RWPE2 (cell line): ENCODE data around the gene ZNF649.
A peak's percentile ranks its signal among the peaks of the same experiment; 100 is the strongest.

Experiments used
- ATAC-seq: fragments of 200-7000 bp; cut with Tn5 transposase; 3 replicates; pipeline ENCODE4 v1.9.1; 2021; ENCODE audit warnings: low read depth
- DNase-seq: peaks from one replicate; pipeline ENCODE4 v3.0.0-alpha.2; 2020; ENCODE audit warnings: low spot score
- H3K27ac ChIP-seq: fragments of 450-650 bp; 2 replicates; pipeline ENCODE4 v1.5.1; 2017; ENCODE audit warnings: mild to moderate bottlenecking; ENCODE audit not compliant: poor library complexity, severe bottlenecking
- H3K27me3 ChIP-seq: fragments of 250-450 bp; sonication (Bioruptor Pico); 2 replicates; pipeline ENCODE4 v1.5.1; 2021; ENCODE audit warnings: mild to moderate bottlenecking, moderate library complexity; ENCODE audit not compliant: insufficient read depth, poor library complexity, severe bottlenecking
- H3K36me3 ChIP-seq: fragments of 250-450 bp; sonication (Bioruptor Pico); 2 replicates; pipeline ENCODE4 v1.5.1; 2020; ENCODE audit warnings: low read depth, mild to moderate bottlenecking, moderate library complexity
- H3K4me1 ChIP-seq: fragments of 250-450 bp; sonication (Bioruptor Pico); 2 replicates; pipeline ENCODE4 v1.5.1; 2021; ENCODE audit warnings: mild to moderate bottlenecking, moderate library complexity; ENCODE audit not compliant: insufficient read depth, poor library complexity, severe bottlenecking
- H3K4me3 ChIP-seq: fragments of 250-450 bp; sonication (Bioruptor Pico); 2 replicates; pipeline ENCODE4 v1.5.1; 2021; ENCODE audit warnings: mild to moderate bottlenecking, moderate library complexity; ENCODE audit not compliant: severe bottlenecking
- H3K9me3 ChIP-seq: fragments of 250-450 bp; sonication (Bioruptor Pico); 2 replicates; pipeline ENCODE4 v1.5.1; 2021; ENCODE audit warnings: mild to moderate bottlenecking, moderate library complexity; ENCODE audit not compliant: severe bottlenecking
- CTCF ChIP-seq: fragments of 450-650 bp; IDR thresholded peaks from one replicate; pipeline ENCODE4 v1.5.1; 2017; ENCODE audit warnings: mild to moderate bottlenecking, moderate library complexity; ENCODE audit not compliant: poor library complexity, severe bottlenecking

Gene ZNF649

GRCh38 chr19:51887522-51888498 is 17.0 kb downstream of the ZNF649 start, which contains the start of gene ZNF577:
ZNF577 (minus strand) TSS chr19:51887951; CDS start chr19:51880382, 7,569 bp downstream.
- peaks cover 48% of the 10 kb centered on the region for H3K36me3 ChIP-seq
- peak within 1 kb of the TSS; percentile 26 for H3K27ac ChIP-seq
- peak within 1 kb of the TSS; percentile 47 for H3K4me3 ChIP-seq
- H3K27me3 ChIP-seq, result no peaks in the 10 kb centered on the region
- DNase-seq (peak; percentile 89), ATAC-seq (peak; percentile 88)
- TF ChIP-seq CTCF, result no peak
- peaks cover 15% of the 10 kb centered on the region for H3K9me3 ChIP-seq
- no peaks in the 10 kb centered on the region for H3K4me1 ChIP-seq

GRCh38 chr19:51884713-51885112 is 20.1 kb downstream of the ZNF649 start:
- H3K4me3 ChIP-seq, result no peak overlapping the region
- peaks cover 6% of the 10 kb centered on the region for H3K9me3 ChIP-seq
- no peaks in the 10 kb centered on the region for H3K27me3 ChIP-seq
- no peaks in the 10 kb centered on the region for H3K4me1 ChIP-seq
- H3K27ac ChIP-seq, result no peak overlapping the region
- TF ChIP-seq CTCF, result no peak
- ATAC-seq, result no peak
- no peak for DNase-seq
- H3K36me3 ChIP-seq, result peaks cover 22% of the 10 kb centered on the region

- H3K27ac ChIP-seq, result no peak overlapping the region
- no peak overlapping the region for H3K4me3 ChIP-seq
- DNase-seq (no peak), ATAC-seq (no peak)
- peaks cover 25% of the 10 kb centered on the region for H3K36me3 ChIP-seq
- peaks cover 5% of the 10 kb centered on the region for H3K9me3 ChIP-seq
- no peaks in the 10 kb centered on the region for H3K27me3 ChIP-seq
- TF ChIP-seq CTCF, result no peak
- H3K4me1 ChIP-seq, result no peaks in the 10 kb centered on the region
Measured at GRCh38 chr19:51882518-51882917, 22.3 kb downstream of the ZNF649 start.

- Histone ChIP-seq H3K4me1 (no peaks in the 10 kb centered on the region), H3K27ac (no peak overlapping the region), H3K36me3 (peaks cover 33% of the 10 kb centered on the region), H3K4me3 (no peak overlapping the region), H3K9me3 (peaks cover 2% of the 10 kb centered on the region), H3K27me3 (no peaks in the 10 kb centered on the region)
- ATAC-seq (no peak), DNase-seq (no peak)
- TF ChIP-seq CTCF, result no peak
Measured at GRCh38 chr19:51873097-51873496, 31.7 kb downstream of the ZNF649 start.
